GM12878 (cell line): Measurements from ENCODE around the gene SLC31A2. TPM values are rescaled to one million over a fixed set of nuclear protein-coding genes. Genes with fewer than 3 reads are reported as not detected.

ENCODE experiments used
- ATAC-seq: fragments of 200-7000 bp; cut with Tn5 transposase; 3 replicates; pipeline ENCODE4 v1.9.1; 2020; ENCODE audit warnings: mild to moderate bottlenecking, moderate library complexity
- BruUV-seq: library from RNA; stranded (reverse); fragments of 400-500 nt; replicated peaks from 2 replicates; lab custom pipeline; 2021; lab: Mats Ljungman, UMichigan
- CTCF ChIA-PET: fragments of 300-600 bp; sonication (Branson Sonifier 250); formaldehyde crosslinking; extraction: SDS; loops from one replicate; lab custom pipeline; 2021; ENCODE audit warnings: inconsistent platforms; lab: Yijun Ruan, JAX
- POLR2A ChIA-PET: fragments of 350-600 bp; formaldehyde crosslinking; extraction: SDS; loops from one replicate; lab custom pipeline; 2021; ENCODE audit warnings: inconsistent platforms; lab: Charles Lee
- RAD21 ChIA-PET: fragments of 300-600 bp; sonication (Branson Sonifier 250); formaldehyde crosslinking; loops from one replicate; lab custom pipeline; 2023; ENCODE audit warnings: antibody characterized with exemption; ENCODE audit not compliant: unreplicated experiment; lab: Charles Lee
- SMC1A ChIA-PET: fragments of 300-600 bp; sonication (Branson Sonifier 250); formaldehyde crosslinking; loops from one replicate; lab custom pipeline; 2023; ENCODE audit not compliant: unreplicated experiment, uncharacterized antibody; lab: Charles Lee
- DNase-seq: peaks from one replicate; pipeline ENCODE4 v3.0.0-alpha.2; 2011; ENCODE audit warnings: low read depth, low spot score
- FAIRE-seq: peaks from 3 replicates; lab custom pipeline; 2011; peaks lifted over from hg19 to GRCh38; lab: Jason Lieb, UNC
- H2AFZ ChIP-seq: 2 replicates; pipeline ENCODE4 v1.6.0; 2011; ENCODE audit warnings: low read depth, low read length, control low read depth; ENCODE audit not compliant: control insufficient read depth
- H3K27ac ChIP-seq: 2 replicates; pipeline ENCODE4 v1.5.1; 2011; ENCODE audit warnings: control low read depth; ENCODE audit not compliant: control insufficient read depth, insufficient read depth
- H3K27me3 ChIP-seq, 2 experiments: replicated peaks in 1 of 2; 2 replicates each; pipeline versions ENCODE4 v1.6.0 to v1.6.1; 2011; ENCODE audit warnings: low read length in 1 of 2; ENCODE audit not compliant: control insufficient read depth in 2 of 2, insufficient read depth in 2 of 2
- H3K36me3 ChIP-seq, 2 experiments: 2 replicates each; pipeline ENCODE4 v1.5.1; 2011; ENCODE audit warnings: low read length in 1 of 2; ENCODE audit not compliant: control insufficient read depth in 2 of 2, insufficient read depth in 2 of 2
- H3K4me1 ChIP-seq: 2 replicates; pipeline ENCODE4 v1.6.1; 2011; ENCODE audit warnings: mild to moderate bottlenecking, low read length, moderate library complexity, mixed read lengths; ENCODE audit not compliant: control insufficient read depth, insufficient read depth
- H3K4me2 ChIP-seq: 2 replicates; pipeline ENCODE4 v1.6.0; 2011; ENCODE audit warnings: control low read depth; ENCODE audit not compliant: control insufficient read depth, insufficient read depth
- H3K4me3 ChIP-seq: fragments of 200-600 bp; sonication (generic); 2 replicates; pipeline ENCODE4 v1.5.1; 2016
- H3K79me2 ChIP-seq: 2 replicates; pipeline ENCODE4 v1.6.0; 2011; ENCODE audit warnings: low read length; ENCODE audit not compliant: control insufficient read depth, insufficient read depth
- H3K9ac ChIP-seq: 2 replicates; pipeline ENCODE4 v1.8.0; 2011; ENCODE audit warnings: low read length, control low read depth, mixed read lengths; ENCODE audit not compliant: control insufficient read depth, insufficient read depth
- H3K9me3 ChIP-seq: replicated peaks from 3 replicates; pipeline ENCODE4 v1.5.1; 2011; ENCODE audit warnings: mild to moderate bottlenecking, low read length; ENCODE audit not compliant: control insufficient read depth, insufficient read depth
- H4K20me1 ChIP-seq: 2 replicates; pipeline ENCODE4 v1.6.0; 2011; ENCODE audit not compliant: control insufficient read depth, insufficient read depth
- ATF7 ChIP-seq: fragments of 450-650 bp; IDR thresholded peaks from 2 replicates; pipeline ENCODE4 v1.6.1; 2016; ENCODE audit warnings: low read depth, mild to moderate bottlenecking
- CHD2 ChIP-seq: IDR thresholded peaks from 2 replicates; pipeline ENCODE4 v1.6.1; 2011; ENCODE audit warnings: low read depth, low read length, improper control_type of control experiment, borderline replicate concordance
- E2F8 ChIP-seq: fragments of 450-650 bp; IDR thresholded peaks from 2 replicates; pipeline ENCODE4 v1.6.1; 2018; ENCODE audit warnings: mild to moderate bottlenecking, low read depth, moderate library complexity; ENCODE audit not compliant: partially characterized antibody
- EGR1 ChIP-seq, 2 experiments: IDR thresholded peaks; 1 replicate in 1 of 2; 2 replicates in 1 of 2; pipeline ENCODE4 v1.6.1; 2011 to 2012; ENCODE audit warnings: low read depth in 2 of 2, low read length in 2 of 2, borderline replicate concordance in 1 of 2, mild to moderate bottlenecking in 1 of 2, moderate library complexity in 1 of 2
- ETV6 ChIP-seq, 2 experiments: fragments of 450-650 bp in 1 of 2; IDR thresholded peaks in 1 of 2; conservative IDR thresholded peaks in 1 of 2; 2 replicates each; pipeline ENCODE4 v1.6.1; 2014; ENCODE audit warnings: antibody characterized with exemption in 1 of 2, borderline replicate concordance in 1 of 2, low read depth in 1 of 2, mild to moderate bottlenecking in 1 of 2, moderate library complexity in 1 of 2
- FOXM1 ChIP-seq: IDR thresholded peaks from 2 replicates; pipeline ENCODE4 v1.6.1; 2012; ENCODE audit warnings: low read depth, mild to moderate bottlenecking, inconsistent platforms, low read length, moderate library complexity
- HDAC6 ChIP-seq: fragments of 200-600 bp; sonication (generic); IDR thresholded peaks from one replicate; pipeline ENCODE4 v1.8.0; 2017; ENCODE audit warnings: antibody characterized with exemption; ENCODE audit not compliant: unreplicated experiment
- KDM1A ChIP-seq: fragments of 200-600 bp; sonication (generic); IDR thresholded peaks from 2 replicates; pipeline ENCODE4 v1.6.1; 2016; ENCODE audit warnings: borderline replicate concordance
- MTA3 ChIP-seq: IDR thresholded peaks from 2 replicates; pipeline ENCODE4 v1.6.1; 2012; ENCODE audit warnings: low read length, inconsistent platforms, borderline replicate concordance
- MXI1 ChIP-seq: fragments of 150-350 bp; IDR thresholded peaks from 2 replicates; pipeline ENCODE4 v1.6.1; 2011; ENCODE audit warnings: low read depth, mild to moderate bottlenecking, inconsistent platforms, low read length, improper control_type of control experiment
- NBN ChIP-seq: fragments of 450-650 bp; IDR thresholded peaks from 2 replicates; pipeline ENCODE4 v1.6.1; 2016
- RELA ChIP-seq: fragments of 450-650 bp; IDR thresholded peaks from 2 replicates; pipeline ENCODE4 v1.8.0; 2014; ENCODE audit warnings: borderline replicate concordance; ENCODE audit not compliant: partially characterized antibody
- SPI1 ChIP-seq: IDR thresholded peaks from 2 replicates; pipeline ENCODE4 v1.6.1; 2011; ENCODE audit warnings: low read depth, mild to moderate bottlenecking, low read length, moderate library complexity, borderline replicate concordance; ENCODE audit not compliant: insufficient read depth
- SRF ChIP-seq, 2 experiments: IDR thresholded peaks; 2 replicates each; pipeline ENCODE4 v1.6.1; 2011; ENCODE audit warnings: low read depth in 2 of 2, low read length in 2 of 2, mild to moderate bottlenecking in 1 of 2, moderate library complexity in 1 of 2
- ZBTB4 ChIP-seq: fragments of 450-650 bp; formaldehyde crosslinking; IDR thresholded peaks from 2 replicates; pipeline ENCODE4 v1.4.0; 2022; ENCODE audit warnings: mild to moderate bottlenecking, moderate library complexity
- WGBS: methylation state at CpG from one replicate; pipeline ENCODE4 v1.1.6; 2016; ENCODE audit warnings: low lambda C conversion rate; ENCODE audit not compliant: insufficient replicate concordance, insufficient coverage; ENCODE audit errors: missing lambda C conversion rate; 5-methylcytosine and 5-hydroxymethylcytosine counted together
- in situ Hi-C: fragments of 300-500 bp; cut with MboI; formaldehyde crosslinking; loops from 9 replicates; pipeline ENCODE4 v1.14.3; 2018; ENCODE audit warnings: mixed read lengths
- intact Hi-C: fragments of 100-400 bp; cut with micrococcal nuclease; formaldehyde crosslinking; loops from one replicate; pipeline ENCODE4 v1.14.2; 2022; ENCODE audit not compliant: unreplicated experiment
- polyA plus RNA-seq, 11 experiments: library from polyadenylated mRNA; depleted of rRNA in 4 of 11; unstranded in 6 of 11; stranded (reverse) in 5 of 11; fragments of >200 nt; fragmentation: Nextera tagmentation in 4 of 11; fragmentation: Illumina TruSeq in 1 of 11; extraction: Ambion mirVana in 4 of 11; extraction: Trizol in 1 of 11; gene quantifications; 1 replicate in 1 of 11; 2 replicates in 10 of 11; pipeline versions ENCODE4 v1.2.1 to v1.2.3, GENCODE V29; 2011 to 2016; ENCODE audit warnings: inconsistent platforms in 2 of 11, missing spikeins in 2 of 11, low read depth in 1 of 11
- total RNA-seq, 4 experiments: library from RNA; depleted of rRNA in 3 of 4; stranded (reverse); fragments of >200 nt in 3 of 4; fragmentation: Illumina TruSeq in 1 of 4; extraction: Trizol in 1 of 4; gene quantifications; 2 replicates each; pipeline versions ENCODE4 v1.2.1 to v1.2.3, GENCODE V29; 2013 to 2021
- TF ChIP-seq, protein P1 (sequence below): fragments of 450-650 bp; IDR thresholded peaks from 2 replicates; pipeline ENCODE4 v1.6.1; 2014; ENCODE audit warnings: mild to moderate bottlenecking

Gene SLC31A2
- total and polyA plus RNA-seq, 10 of the 15 experiments (the other 5 are each of a cell fraction or from before 2014, with no cell fraction given): 0.09 to 1.9 (median 0.93) TPM

- TF ChIP-seq E2F8 (no peak), CHD2 (no peak)
Observed at GRCh38 chr9:113183956-113184488, 33.2 kb downstream of the SLC31A2 start (continued).

DNA sequence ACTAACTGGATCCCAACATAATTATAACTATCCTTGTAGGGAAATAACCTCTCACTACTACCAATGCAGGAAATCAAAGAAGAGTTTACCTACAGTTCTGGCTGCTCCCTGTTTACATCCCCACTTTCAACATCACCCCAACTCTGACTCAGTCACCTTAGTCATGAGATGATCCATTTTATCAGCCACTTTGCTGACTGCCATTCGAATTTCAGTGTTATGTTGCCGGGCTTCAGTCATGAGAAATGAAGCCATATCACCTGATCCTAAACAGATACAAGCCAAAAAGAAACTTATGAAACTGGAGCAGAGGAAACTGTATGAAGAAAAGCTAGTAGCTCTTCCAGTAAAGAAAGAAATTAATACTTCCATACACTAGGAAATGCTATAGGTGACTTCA, 33.7 kb downstream of the SLC31A2 start:
- ATAC-seq: no peak
- in situ Hi-C loops (no loop called here), intact Hi-C loops (no loop called here)
- H3K9ac ChIP-seq: no peak overlapping the region
- no peak overlapping the region for H2AFZ ChIP-seq
- no peak overlapping the region for H3K27ac ChIP-seq
- peaks cover 16 to 46% of the 10 kb centered on the region in 2 experiments for H3K36me3 ChIP-seq
- WGBS: 90% methylated on average over 2 of the region's 2 CpGs
- no peaks in the 10 kb centered on the region for H3K79me2 ChIP-seq
- SMC1A ChIA-PET: interaction anchor here (0.5 kb wide), 1 partner anchor 249 kb away, joined by 3 read pairs; no protein-coding TSS in a partner anchor
- POLR2A ChIA-PET: no interaction called here
- no TSS peak for BruUV-seq
- FAIRE-seq: no peak
- no peak overlapping the region for H3K4me3 ChIP-seq
- no peaks in the 10 kb centered on the region for H3K9me3 ChIP-seq
- CTCF ChIA-PET: no interaction called here
- no peaks in the 10 kb centered on the region for H3K4me1 ChIP-seq
- no peaks in the 10 kb centered on the region for H4K20me1 ChIP-seq
- no peaks in the 10 kb centered on the region for H3K27me3 ChIP-seq
- DNase-seq: no peak
- TF ChIP-seq MTA3: no peak
- TF ChIP-seq EGR1 (IDR thresholded peaks at IDR 0.05; ENCODE audit: borderline replicate concordance in 1 of 2, low read depth in 2 of 2, low read length in 2 of 2): no peak
- TF ChIP-seq NBN: no peak
- no peak for TF ChIP-seq HDAC6
- TF ChIP-seq, protein P1, sequence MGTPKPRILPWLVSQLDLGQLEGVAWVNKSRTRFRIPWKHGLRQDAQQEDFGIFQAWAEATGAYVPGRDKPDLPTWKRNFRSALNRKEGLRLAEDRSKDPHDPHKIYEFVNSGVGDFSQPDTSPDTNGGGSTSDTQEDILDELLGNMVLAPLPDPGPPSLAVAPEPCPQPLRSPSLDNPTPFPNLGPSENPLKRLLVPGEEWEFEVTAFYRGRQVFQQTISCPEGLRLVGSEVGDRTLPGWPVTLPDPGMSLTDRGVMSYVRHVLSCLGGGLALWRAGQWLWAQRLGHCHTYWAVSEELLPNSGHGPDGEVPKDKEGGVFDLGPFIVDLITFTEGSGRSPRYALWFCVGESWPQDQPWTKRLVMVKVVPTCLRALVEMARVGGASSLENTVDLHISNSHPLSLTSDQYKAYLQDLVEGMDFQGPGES: no peak
- no peak for TF ChIP-seq FOXM1
- TF ChIP-seq ATF7: no peak
- TF ChIP-seq SRF (IDR thresholded peaks at IDR 0.05; ENCODE audit: low read depth in 2 of 2, low read length in 2 of 2): no peak
- TF ChIP-seq MXI1: no peak
- TF ChIP-seq KDM1A: no peak
- TF ChIP-seq RELA: no peak
- no peak for TF ChIP-seq SPI1
- no peak for TF ChIP-seq ETV6 (conservative IDR thresholded peaks at IDR 0.05 in 1 of 2, IDR thresholded peaks at IDR 0.05 in 1 of 2; ENCODE audit: borderline replicate concordance in 1 of 2, low read depth in 1 of 2)
- no peak for TF ChIP-seq ZBTB4
- TF ChIP-seq, all 136 proteins: peak for 0
- no peak overlapping the region for H3K4me2 ChIP-seq
- RAD21 ChIA-PET: no interaction called here
